CD4-positive, alpha-beta T cell treated with Interleukin-17A for 1 hour (primary cell): ENCODE data around the gene SLC9A6.
"Not testable (repeated sequence)": the region's sequence is repeated elsewhere in the genome, so short reads cannot be mapped to it uniquely, and the experiment has no call there.

Source experiments
- DNase-seq: peaks from one replicate; pipeline ENCODE4 v3.0.0-alpha.2; 2020

Gene SLC9A6

GRCh38 chrX:136030303-136031191, 45.3 kb downstream of the SLC9A6 start:
- no peak for DNase-seq

GRCh38 chrX:136031626-136032025, 46.4 kb downstream of the SLC9A6 start:
- no peak for DNase-seq

GRCh38 chrX:136032370-136032769, 47.1 kb downstream of the SLC9A6 start:
- no peak for DNase-seq

- no peak for DNase-seq
Observed at GRCh38 chrX:136034668-136035067, 49.4 kb downstream of the SLC9A6 start.

GRCh38 chrX:136035663-136036062, 50.4 kb downstream of the SLC9A6 start:
- no peak for DNase-seq

- no peak for DNase-seq
Observed at GRCh38 chrX:136039485-136039884, 54.2 kb downstream of the SLC9A6 start.

- DNase-seq, result no peak
Observed at GRCh38 chrX:136039968-136040367, 54.7 kb downstream of the SLC9A6 start.

GRCh38 chrX:136041254-136041812, 56.1 kb downstream of the SLC9A6 start:
- no peak for DNase-seq

- no peak for DNase-seq
Observed at GRCh38 chrX:136045008-136045407, 59.8 kb downstream of the SLC9A6 start.

- DNase-seq, result no peak
Observed at GRCh38 chrX:136046295-136047015, 61.2 kb downstream of the SLC9A6 start.

- DNase-seq, result no peak
Observed at GRCh38 chrX:136047016-136047642, 61.9 kb downstream of the SLC9A6 start.

- DNase-seq, result no peak
Observed at GRCh38 chrX:136047969-136048368, 62.7 kb downstream of the SLC9A6 start.

- no peak for DNase-seq
Observed at GRCh38 chrX:136048446-136048845, 63.2 kb downstream of the SLC9A6 start.

- DNase-seq, result no peak
Observed at GRCh38 chrX:136049608-136050007, 64.4 kb downstream of the SLC9A6 start.

- DNase-seq, result not testable (repeated sequence)
Observed at GRCh38 chrX:136050875-136051274, 65.6 kb downstream of the SLC9A6 start.

- DNase-seq, result no peak
Observed at GRCh38 chrX:136051611-136052010, 66.4 kb downstream of the SLC9A6 start.

- DNase-seq, result no peak
Observed at GRCh38 chrX:136055651-136056221, 70.5 kb downstream of the SLC9A6 start.

- no peak for DNase-seq
Observed at GRCh38 chrX:136057567-136057966, 72.3 kb downstream of the SLC9A6 start.

- no peak for DNase-seq
Observed at GRCh38 chrX:136059350-136059749, 74.1 kb downstream of the SLC9A6 start.

- no peak for DNase-seq
Observed at GRCh38 chrX:136061286-136061685, 76.1 kb downstream of the SLC9A6 start.

GRCh38 chrX:136061696-136062095, 76.5 kb downstream of the SLC9A6 start:
- DNase-seq, result no peak

GRCh38 chrX:136063340-136064079, 78.3 kb downstream of the SLC9A6 start:
- DNase-seq, result no peak
